Right atrium auricular region (tissue), 2 donors: Measurements from ENCODE around the gene STAT4. TPM values are rescaled to one million over a fixed set of nuclear protein-coding genes. Genes with fewer than 3 reads are reported as not detected.

ENCODE experiments used
- DNase-seq: peaks from one replicate; pipeline ENCODE4 v3.0.0-alpha.2; 2019; ENCODE audit warnings: low spot score
- H3K27ac ChIP-seq, 2 donors: fragments of 200-600 bp; sonication (generic); 1 replicate in 1 of 2; 2 replicates in 1 of 2; pipeline ENCODE4 v1.5.1; 2016 to 2019
- H3K27me3 ChIP-seq, 2 donors: fragments of 200-600 bp; sonication (generic); one replicate each; pipeline versions ENCODE4 v1.5.1 to v1.6.0; 2017 to 2019
- H3K36me3 ChIP-seq: fragments of 200-600 bp; sonication (generic); one replicate; pipeline ENCODE4 v1.5.1; 2016
- H3K4me1 ChIP-seq, 2 donors: fragments of 200-600 bp; sonication (generic); one replicate each; pipeline versions ENCODE4 v1.5.1 to v1.6.0; 2017 to 2019
- H3K4me3 ChIP-seq, 2 donors: fragments of 200-600 bp; sonication (generic); 1 replicate in 1 of 2; 2 replicates in 1 of 2; pipeline ENCODE4 v1.5.1; 2017 to 2019; ENCODE audit warnings: mild to moderate bottlenecking in 1 of 2, moderate library complexity in 1 of 2
- H3K9me3 ChIP-seq, 2 donors: fragments of 200-600 bp; sonication (generic); one replicate each; pipeline ENCODE4 v1.5.1; 2019
- total RNA-seq, 2 donors: library from RNA; depleted of rRNA; stranded (reverse); fragments of >200 nt; gene quantifications; one replicate each; pipeline ENCODE4 v1.1.0, GENCODE V29; 2016
- TF ChIP-seq, protein P1 (sequence below), 2 donors: fragments of 200-600 bp; sonication (generic); IDR thresholded peaks; one replicate each; pipeline ENCODE4 v1.5.1; 2019; ENCODE audit warnings: antibody characterized with exemption in 2 of 2

The STAT4 gene
- total RNA-seq, 2 donors from 2014 or later, result 15.2 to 27.3 TPM

GRCh38 chr2:191053256-191053655, 97.5 kb downstream of the STAT4 start:
- Histone ChIP-seq H3K27ac (no peak overlapping the region), H3K9me3 (no peaks in the 10 kb centered on the region), H3K4me3 (no peak overlapping the region), H3K36me3 (no peaks in the 10 kb centered on the region), H3K4me1 (peaks cover 0 to 14% of the 10 kb centered on the region in 2 donors), H3K27me3 (no peaks in the 10 kb centered on the region)
- TF ChIP-seq, protein P1, sequence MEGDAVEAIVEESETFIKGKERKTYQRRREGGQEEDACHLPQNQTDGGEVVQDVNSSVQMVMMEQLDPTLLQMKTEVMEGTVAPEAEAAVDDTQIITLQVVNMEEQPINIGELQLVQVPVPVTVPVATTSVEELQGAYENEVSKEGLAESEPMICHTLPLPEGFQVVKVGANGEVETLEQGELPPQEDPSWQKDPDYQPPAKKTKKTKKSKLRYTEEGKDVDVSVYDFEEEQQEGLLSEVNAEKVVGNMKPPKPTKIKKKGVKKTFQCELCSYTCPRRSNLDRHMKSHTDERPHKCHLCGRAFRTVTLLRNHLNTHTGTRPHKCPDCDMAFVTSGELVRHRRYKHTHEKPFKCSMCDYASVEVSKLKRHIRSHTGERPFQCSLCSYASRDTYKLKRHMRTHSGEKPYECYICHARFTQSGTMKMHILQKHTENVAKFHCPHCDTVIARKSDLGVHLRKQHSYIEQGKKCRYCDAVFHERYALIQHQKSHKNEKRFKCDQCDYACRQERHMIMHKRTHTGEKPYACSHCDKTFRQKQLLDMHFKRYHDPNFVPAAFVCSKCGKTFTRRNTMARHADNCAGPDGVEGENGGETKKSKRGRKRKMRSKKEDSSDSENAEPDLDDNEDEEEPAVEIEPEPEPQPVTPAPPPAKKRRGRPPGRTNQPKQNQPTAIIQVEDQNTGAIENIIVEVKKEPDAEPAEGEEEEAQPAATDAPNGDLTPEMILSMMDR (IDR thresholded peaks at IDR 0.05), result no peak
- DNase-seq, result no peak

GRCh38 chr2:191051825-191052778, 98.7 kb downstream of the STAT4 start:
- Histone ChIP-seq H3K4me3 (no peak overlapping the region), H3K9me3 (no peaks in the 10 kb centered on the region), H3K36me3 (no peaks in the 10 kb centered on the region), H3K4me1 (peaks cover 0 to 14% of the 10 kb centered on the region in 2 donors), H3K27ac (no peak overlapping the region), H3K27me3 (no peaks in the 10 kb centered on the region)
- DNase-seq, result no peak
- TF ChIP-seq, protein P1 (IDR thresholded peaks at IDR 0.05), result peak; percentile 42 to 69

- Histone ChIP-seq H3K4me3 (no peak overlapping the region), H3K27ac (no peak overlapping the region)
These were observed 99.6 kb downstream of the STAT4 start for GRCh38 chr2:191051177-191051576.

DNA sequence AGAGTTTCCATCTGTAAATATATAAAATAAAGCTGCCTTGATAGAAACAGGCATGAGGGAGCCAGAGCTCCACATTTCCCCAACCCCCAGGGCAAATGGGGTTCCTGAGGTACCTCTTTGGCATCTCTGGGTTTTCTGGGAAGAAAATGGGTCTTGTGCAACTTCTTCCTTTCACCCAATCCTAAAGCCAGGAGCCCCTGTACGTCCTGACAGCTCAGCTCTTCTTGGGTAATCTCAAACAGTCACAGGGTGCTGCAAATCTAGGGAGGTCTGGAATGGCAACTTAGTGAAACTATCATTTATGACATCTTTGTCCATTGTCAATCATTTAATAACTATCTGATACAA, 100.2 kb downstream of the STAT4 start:
- no peaks in the 10 kb centered on the region for H3K27me3 ChIP-seq
- DNase-seq, result no peak
- H3K27ac ChIP-seq, result peak overlapping the region in 1 of 2 donors; percentile 28
- H3K36me3 ChIP-seq, result no peaks in the 10 kb centered on the region
- TF ChIP-seq, protein P1 (IDR thresholded peaks at IDR 0.05), result no peak
- H3K4me3 ChIP-seq, result no peak overlapping the region
- H3K9me3 ChIP-seq, result no peaks in the 10 kb centered on the region
- H3K4me1 ChIP-seq, result peaks cover 0 to 14% of the 10 kb centered on the region in 2 donors

More at GRCh38 chr2:191051177-191051576, 99.6 kb downstream of the STAT4 start:
- DNase-seq, result no peak
- TF ChIP-seq, protein P1 (IDR thresholded peaks at IDR 0.05), result no peak
- no peaks in the 10 kb centered on the region for H3K9me3 ChIP-seq
- H3K36me3 ChIP-seq, result no peaks in the 10 kb centered on the region
- no peaks in the 10 kb centered on the region for H3K27me3 ChIP-seq
- H3K4me1 ChIP-seq, result peaks cover 0 to 14% of the 10 kb centered on the region in 2 donors

DNA sequence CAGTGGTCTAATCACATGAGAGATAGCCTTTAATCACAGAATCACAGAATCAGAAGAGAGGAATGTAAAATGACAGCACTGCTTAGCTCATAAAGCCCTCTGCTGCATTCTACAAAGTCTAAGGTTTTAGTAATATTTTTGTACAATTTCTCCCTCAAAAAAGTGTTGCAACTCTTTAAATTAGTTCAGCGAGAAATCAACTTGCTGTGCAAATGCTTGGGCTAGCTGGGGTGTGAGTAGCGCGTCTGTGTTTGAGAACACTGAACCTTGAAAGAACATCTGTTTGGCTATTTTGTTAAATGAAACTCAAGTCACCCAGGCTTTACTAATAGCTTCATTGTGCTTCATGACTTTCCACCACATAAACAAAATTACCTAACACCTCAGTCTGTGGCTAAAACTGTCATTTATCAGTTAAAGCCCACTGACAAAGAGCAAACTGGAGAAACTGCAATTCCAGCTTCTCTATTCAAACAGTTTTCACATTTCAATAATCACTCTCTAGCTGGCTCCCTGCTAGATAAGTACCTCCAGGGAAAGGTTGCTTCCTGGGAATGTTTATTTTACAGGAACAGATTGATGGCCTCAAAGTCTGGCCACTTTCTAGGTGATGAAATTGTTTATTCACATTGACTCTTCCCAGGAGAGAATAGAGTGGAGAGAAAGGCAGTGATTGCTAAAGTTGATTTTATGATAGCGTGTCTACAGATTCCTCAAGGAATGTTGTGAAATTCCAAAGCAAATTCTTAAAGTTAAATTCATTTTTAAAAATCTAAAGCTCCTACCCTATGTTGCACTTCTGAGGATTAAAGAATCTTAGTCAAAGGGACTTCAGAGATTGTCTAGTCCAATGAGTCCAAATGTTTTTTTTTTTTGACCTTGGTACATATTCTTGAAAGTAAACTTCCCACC, 100.8 kb downstream of the STAT4 start:
- peaks cover 0 to 14% of the 10 kb centered on the region in 2 donors for H3K4me1 ChIP-seq
- H3K27ac ChIP-seq, result peak overlapping the region in 1 of 2 donors; percentile 28
- DNase-seq, result no peak

More for the DNA sequence above, 100.8 kb downstream of the STAT4 start:
- Histone ChIP-seq H3K36me3 (no peaks in the 10 kb centered on the region), H3K27me3 (no peaks in the 10 kb centered on the region), H3K9me3 (no peaks in the 10 kb centered on the region), H3K4me3 (no peak overlapping the region)
- TF ChIP-seq, protein P1 (IDR thresholded peaks at IDR 0.05), result no peak
